Parathyroid adenoma (tissue), 2 donors: Measurements from ENCODE around the gene ROBO3.
A peak's percentile ranks its signal among the peaks of the same experiment; 100 is the strongest.

Experiments
- H2AFZ ChIP-seq: fragments of 300-600 bp; sonication (generic); one replicate; pipeline ENCODE4 v1.7.0; 2017; ENCODE audit warnings: antibody characterized with exemption, mild to moderate bottlenecking
- H3K27ac ChIP-seq: fragments of 300-600 bp; sonication (generic); one replicate; pipeline ENCODE4 v1.7.0; 2017
- H3K27me3 ChIP-seq: fragments of 300-600 bp; sonication (generic); one replicate; pipeline ENCODE4 v1.7.0; 2017; ENCODE audit warnings: low read length; ENCODE audit not compliant: control insufficient read depth, insufficient read depth
- H3K36me3 ChIP-seq: fragments of 300-600 bp; sonication (generic); one replicate; pipeline ENCODE4 v1.7.0; 2017; ENCODE audit warnings: low read length; ENCODE audit not compliant: control insufficient read depth, insufficient read depth
- H3K4me1 ChIP-seq: fragments of 300-600 bp; sonication (generic); one replicate; pipeline ENCODE4 v1.7.0; 2017; ENCODE audit warnings: control low read depth
- H3K4me2 ChIP-seq: fragments of 300-600 bp; sonication (generic); one replicate; pipeline ENCODE4 v1.7.0; 2017; ENCODE audit warnings: low read length
- H3K4me3 ChIP-seq: fragments of 300-600 bp; sonication (generic); one replicate; pipeline ENCODE4 v1.7.0; 2017; ENCODE audit warnings: low read depth, low read length
- H3K79me2 ChIP-seq: fragments of 300-600 bp; sonication (generic); one replicate; pipeline ENCODE4 v1.7.0; 2017; ENCODE audit warnings: control low read depth
- H3K9ac ChIP-seq: fragments of 300-600 bp; sonication (generic); one replicate; pipeline ENCODE4 v1.7.0; 2017; ENCODE audit warnings: mild to moderate bottlenecking
- H3K9me3 ChIP-seq: fragments of 300-600 bp; sonication (generic); one replicate; pipeline ENCODE4 v1.7.0; 2017; ENCODE audit warnings: low read length; ENCODE audit not compliant: control insufficient read depth
- CTCF ChIP-seq: fragments of 300-600 bp; sonication (generic); IDR thresholded peaks from one replicate; pipeline ENCODE4 v1.7.0; 2017; ENCODE audit warnings: antibody characterized with exemption, mild to moderate bottlenecking
- donor health status: primary hyperparathyroidism.

ROBO3 gene

GRCh38 chr11:124899383-124900145 is 34.3 kb downstream of the ROBO3 start:
- Histone ChIP-seq H3K4me1 (no peaks in the 10 kb centered on the region), H3K4me3 (no peak overlapping the region), H3K27me3 (no peaks in the 10 kb centered on the region), H2AFZ (no peak overlapping the region), H3K36me3 (no peaks in the 10 kb centered on the region), H3K79me2 (no peaks in the 10 kb centered on the region), H3K4me2 (no peak overlapping the region), H3K9me3 (no peaks in the 10 kb centered on the region), H3K27ac (peak overlapping the region; percentile 84), H3K9ac (no peak overlapping the region)
- no peak for TF ChIP-seq CTCF

- no peak overlapping the region for H3K4me2 ChIP-seq
- no peak overlapping the region for H3K9ac ChIP-seq
- H3K27ac ChIP-seq = peak overlapping the region; percentile 84
- no peak for TF ChIP-seq CTCF
- no peak overlapping the region for H2AFZ ChIP-seq
- H3K79me2 ChIP-seq = no peaks in the 10 kb centered on the region
- H3K27me3 ChIP-seq = no peaks in the 10 kb centered on the region
- no peak overlapping the region for H3K4me3 ChIP-seq
- H3K4me1 ChIP-seq = no peaks in the 10 kb centered on the region
- no peaks in the 10 kb centered on the region for H3K9me3 ChIP-seq
- H3K36me3 ChIP-seq = no peaks in the 10 kb centered on the region
Measured at GRCh38 chr11:124900464-124900863, 35.2 kb downstream of the ROBO3 start.

- H3K4me2 ChIP-seq = no peak overlapping the region
- no peaks in the 10 kb centered on the region for H3K4me1 ChIP-seq
- H3K9ac ChIP-seq = no peak overlapping the region
- no peak overlapping the region for H2AFZ ChIP-seq
- no peaks in the 10 kb centered on the region for H3K36me3 ChIP-seq
- no peak overlapping the region for H3K27ac ChIP-seq
- no peak for TF ChIP-seq CTCF
- no peak overlapping the region for H3K4me3 ChIP-seq
- H3K9me3 ChIP-seq = no peaks in the 10 kb centered on the region
- no peaks in the 10 kb centered on the region for H3K27me3 ChIP-seq
- no peaks in the 10 kb centered on the region for H3K79me2 ChIP-seq
Measured at GRCh38 chr11:124902616-124903015, 37.4 kb downstream of the ROBO3 start.

- Histone ChIP-seq H2AFZ (no peak overlapping the region), H3K27me3 (no peaks in the 10 kb centered on the region), H3K4me3 (no peak overlapping the region), H3K4me1 (no peaks in the 10 kb centered on the region), H3K36me3 (no peaks in the 10 kb centered on the region), H3K9me3 (no peaks in the 10 kb centered on the region), H3K4me2 (no peak overlapping the region), H3K9ac (no peak overlapping the region), H3K79me2 (no peaks in the 10 kb centered on the region), H3K27ac (no peak overlapping the region)
- no peak for TF ChIP-seq CTCF
Measured at GRCh38 chr11:124915541-124916369, 50.5 kb downstream of the ROBO3 start.
